HepG2 (cell line): ENCODE results near the gene NSUN5. TPM values are rescaled to one million over a fixed set of nuclear protein-coding genes. Genes with fewer than 3 reads are reported as not detected.

Experiments
- ARID4A ChIP-seq: sonication (generic); formaldehyde crosslinking; IDR thresholded peaks from 2 replicates; pipeline ENCODE4 v1.5.0; 2020; ENCODE audit warnings: mild to moderate bottlenecking, missing genetic modification reagents, borderline replicate concordance
- CBX5 ChIP-seq: sonication (generic); formaldehyde crosslinking; IDR thresholded peaks from 2 replicates; pipeline ENCODE4 v1.4.0; 2020; ENCODE audit warnings: missing genetic modification reagents, borderline replicate concordance
- CREBL2 ChIP-seq: sonication (generic); formaldehyde crosslinking; IDR thresholded peaks from 2 replicates; pipeline ENCODE4 v1.8.1; 2023; ENCODE audit warnings: missing genetic modification reagents, mild to moderate bottlenecking, borderline replicate concordance
- DMAP1 ChIP-seq: IDR thresholded peaks from 2 replicates; pipeline ENCODE4 v1.6.1; 2016
- FOSL1 ChIP-seq: sonication (generic); formaldehyde crosslinking; IDR thresholded peaks from 2 replicates; pipeline ENCODE4 v1.9.0; 2021; ENCODE audit warnings: missing genetic modification reagents, borderline replicate concordance
- FOSL2 ChIP-seq: sonication (generic); formaldehyde crosslinking; IDR thresholded peaks from 2 replicates; pipeline ENCODE4 v1.4.0; 2020; ENCODE audit warnings: missing genetic modification reagents
- GATAD2A ChIP-seq: IDR thresholded peaks from 2 replicates; pipeline ENCODE4 v1.6.1; 2016
- HOXA7 ChIP-seq: sonication (generic); formaldehyde crosslinking; IDR thresholded peaks from 2 replicates; pipeline ENCODE4 v1.8.1; 2022; ENCODE audit warnings: mild to moderate bottlenecking, missing genetic modification reagents, moderate library complexity
- POLR2A ChIP-seq, 2 experiments: IDR thresholded peaks; 2 replicates each; pipeline ENCODE4 v1.6.1; 2011; ENCODE audit warnings: low read depth in 2 of 2, low read length in 2 of 2, mild to moderate bottlenecking in 1 of 2, moderate library complexity in 1 of 2; ENCODE audit not compliant: insufficient read depth in 1 of 2
- POLR2G ChIP-seq: fragments of 200-400 bp; formaldehyde crosslinking; IDR thresholded peaks from 2 replicates; pipeline ENCODE4 v1.6.1; 2018; ENCODE audit warnings: mild to moderate bottlenecking, low read depth, low read length, moderate library complexity
- SAP130 ChIP-seq: IDR thresholded peaks from 2 replicates; pipeline ENCODE4 v1.6.1; 2016; ENCODE audit warnings: low read depth
- TARDBP ChIP-seq: sonication (generic); formaldehyde crosslinking; IDR thresholded peaks from 2 replicates; pipeline ENCODE4 v1.8.0; 2022; ENCODE audit warnings: mild to moderate bottlenecking, missing genetic modification reagents
- TBX2 ChIP-seq: sonication (generic); formaldehyde crosslinking; IDR thresholded peaks from 2 replicates; pipeline ENCODE4 v1.5.0; 2020; ENCODE audit warnings: missing genetic modification reagents, mild to moderate bottlenecking, borderline replicate concordance
- THRA ChIP-seq: sonication (generic); formaldehyde crosslinking; IDR thresholded peaks from 2 replicates; pipeline ENCODE4 v1.4.0; 2020; ENCODE audit warnings: missing genetic modification reagents, borderline replicate concordance
- ZBTB33 ChIP-seq: sonication (generic); formaldehyde crosslinking; IDR thresholded peaks from 2 replicates; pipeline ENCODE4 v1.4.0; 2020; ENCODE audit warnings: missing genetic modification reagents
- ZNF121 ChIP-seq: sonication (generic); formaldehyde crosslinking; IDR thresholded peaks from 2 replicates; pipeline ENCODE4 v1.5.0; 2020; ENCODE audit warnings: mild to moderate bottlenecking, missing genetic modification reagents
- ZNF280D ChIP-seq: sonication (generic); formaldehyde crosslinking; IDR thresholded peaks from 2 replicates; pipeline ENCODE4 v1.5.1; 2020; ENCODE audit warnings: mild to moderate bottlenecking, missing genetic modification reagents
- ZNF652 ChIP-seq: IDR thresholded peaks from 2 replicates; pipeline ENCODE4 v1.6.1; 2016; ENCODE audit warnings: low read depth, borderline replicate concordance
- polyA plus RNA-seq, 8 experiments: library from polyadenylated mRNA; depleted of rRNA in 3 of 8; stranded (reverse) in 7 of 8; unstranded in 1 of 8; fragments of >200 nt; fragmentation: Illumina TruSeq in 4 of 8; extraction: Trizol in 4 of 8; gene quantifications; 2 replicates each; pipeline versions ENCODE4 v1.2.1 to v1.2.3, GENCODE V29; 2011 to 2016; ENCODE audit warnings: low read depth in 4 of 8, missing spikeins in 1 of 8, mixed read lengths in 1 of 8; ENCODE audit not compliant: insufficient read depth in 1 of 8
- total RNA-seq, 5 experiments: library from RNA; depleted of rRNA; stranded (reverse); fragments of >200 nt; fragmentation: Illumina TruSeq; extraction: Trizol; gene quantifications; 2 replicates each; pipeline ENCODE4 v1.2.3, GENCODE V29; 2016; ENCODE audit warnings: low read depth in 1 of 5

Gene NSUN5
- total and polyA plus RNA-seq, 2 of the 13 experiments (the other 11 are each of a cell fraction or from before 2014, with no cell fraction given), result 19.9 to 35.8 TPM

- TF ChIP-seq ZNF280D, result no peak
- no peak for TF ChIP-seq SAP130 (CRISPR knock-in tag)
- TF ChIP-seq TBX2 (CRISPR knock-in tag), result 0 out of 2 replicates have a peak, but pooled peaks have one; percentile 48
- no peak for TF ChIP-seq ZNF121
- peak; percentile 75 for TF ChIP-seq POLR2G
- TF ChIP-seq ZBTB33 (CRISPR knock-in tag), result no peak
- peak; percentile 35; the same call in 1 of the 2 replicates for TF ChIP-seq TARDBP (CRISPR knock-in tag)
- TF ChIP-seq POLR2A (IDR thresholded peaks at IDR 0.05; ENCODE audit: insufficient read depth in 1 of 2, low read depth in 2 of 2, low read length in 2 of 2), result peak; percentile 45 to 48; a peak in 1 of 4 replicates
- TF ChIP-seq FOSL2 (CRISPR knock-in tag), result no peak
- no peak; the same call in 1 of the 2 replicates for TF ChIP-seq DMAP1 (CRISPR knock-in tag)
- TF ChIP-seq FOSL1 (CRISPR knock-in tag), result no peak
- TF ChIP-seq CREBL2 (CRISPR knock-in tag), result no peak
- no peak for TF ChIP-seq GATAD2A (CRISPR knock-in tag)
- no peak for TF ChIP-seq HOXA7 (CRISPR knock-in tag)
- no peak for TF ChIP-seq CBX5 (CRISPR knock-in tag)
- TF ChIP-seq ARID4A (CRISPR knock-in tag), result peak; percentile 16; the same call in 1 of the 2 replicates
- peak; percentile 27; the same call in 1 of the 2 replicates for TF ChIP-seq THRA
- TF ChIP-seq ZNF652, result peak; percentile 98
Measured at GRCh38 chr7:73345538-73345937, 36.9 kb upstream of the NSUN5 start (continued).
